ENCODE measurements around the gene SLC23A3.

DNA sequence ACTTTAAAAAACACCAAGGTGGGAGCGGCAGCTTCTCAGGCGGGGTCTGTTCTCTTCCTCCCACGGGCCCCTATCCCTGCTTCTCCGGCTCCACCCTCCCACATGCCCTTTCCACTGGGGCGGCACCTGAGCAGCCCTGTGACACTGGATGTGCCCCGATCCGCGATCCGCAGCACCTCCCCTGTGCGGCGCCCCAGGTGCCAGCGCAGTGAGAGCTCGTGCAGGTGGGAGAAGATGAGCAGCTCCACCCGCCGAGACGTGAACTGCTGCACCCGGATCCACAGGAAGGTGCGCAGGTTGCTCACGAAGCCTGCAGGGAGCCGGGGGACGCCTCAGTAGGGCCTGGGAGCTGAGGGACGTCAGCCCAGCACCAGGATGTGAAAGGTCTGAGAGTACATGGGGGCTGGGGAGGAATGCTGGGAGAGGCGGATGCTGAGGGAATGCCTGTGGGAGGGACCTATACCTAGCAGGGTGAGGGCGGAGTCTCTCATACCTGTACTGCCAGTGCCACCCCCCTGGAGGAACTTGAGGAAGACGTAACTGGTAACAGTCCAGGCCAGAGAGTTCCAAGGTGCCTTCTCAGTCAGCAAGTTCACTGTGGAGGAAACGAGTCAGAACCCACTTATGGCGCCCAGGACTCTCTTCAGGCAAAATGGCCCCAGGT lies 46.2 kb upstream of the SLC23A3 start:
- TF ChIP-seq CTCF (IDR thresholded peaks at IDR 0.05 in 2 of 3, conservative IDR thresholded peaks at IDR 0.05 in 1 of 3; ENCODE audit: insufficient read depth in 2 of 3, low read depth in 1 of 3, low read length in 3 of 3) (no peak), CBX2 (IDR thresholded peaks at IDR 0.05; ENCODE audit: insufficient read depth, low read length, poor library complexity, severe bottlenecking) (no peak), HCFC1 (IDR thresholded peaks at IDR 0.05; ENCODE audit: low read depth, low read length) (no peak), MYC (IDR thresholded peaks at IDR 0.05; ENCODE audit: low read depth, low read length) (no peak), MYC (CRISPR knock-in tag; IDR thresholded peaks at IDR 0.05; ENCODE audit: borderline replicate concordance, low read depth) (no peak), ZNF253 (CRISPR knock-in tag; conservative IDR thresholded peaks at IDR 0.05) (no peak), KLF16 (IDR thresholded peaks at IDR 0.05) (no peak), KHSRP (IDR thresholded peaks at IDR 0.05) (no peak), EP300 (IDR thresholded peaks at IDR 0.05; ENCODE audit: low read length) (no peak), BCOR (IDR thresholded peaks at IDR 0.05) (no peak), ZNF24 (IDR thresholded peaks at IDR 0.05) (no peak), NR2C2 (CRISPR knock-in tag; IDR thresholded peaks at IDR 0.05) (no peak), NR2C2 (tag; IDR thresholded peaks at IDR 0.05) (no peak)
